ENCODE data around the gene PDE8A. TPM values are rescaled to one million over a fixed set of nuclear protein-coding genes. Genes with fewer than 3 reads are reported as not detected.

PDE8A gene
- total and polyA plus RNA-seq, 2 donors (not counting 3 experiments of a cell fraction or from before 2014, with no cell fraction given), result 21.3 to 45.7 TPM

- Histone ChIP-seq H3K9ac (replicated peaks; ENCODE audit: extremely low read depth, insufficient read depth, low read length) (no peak overlapping the region), H3K4me1 (ENCODE audit: control insufficient read depth, extremely low read depth, insufficient read depth, low read length) (no peaks in the 10 kb centered on the region), H3K9me1 (replicated peaks; ENCODE audit: control insufficient read depth, extremely low read depth, insufficient read depth, low read length) (no peaks in the 10 kb centered on the region), H3K9me3 (replicated peaks; ENCODE audit: control insufficient read depth, insufficient read depth, low read length) (no peaks in the 10 kb centered on the region), H3K79me2 (ENCODE audit: control insufficient read depth, insufficient read depth, low read length) (no peaks in the 10 kb centered on the region), H3K4me2 (ENCODE audit: insufficient read depth, low read length) (no peak overlapping the region), H3K27ac (ENCODE audit: insufficient read depth, low read depth, low read length) (no peak overlapping the region), H2AFZ (ENCODE audit: low read depth, low read length) (no peak overlapping the region), H3K4me3 (replicated peaks in 1 of 3; ENCODE audit: insufficient read depth in 1 of 3, low read depth in 1 of 3, low read length in 3 of 3) (no peak overlapping the region), H4K20me1 (replicated peaks; ENCODE audit: control insufficient read depth, extremely low read depth, insufficient read depth, low read length) (no peaks in the 10 kb centered on the region), H3K36me3 (ENCODE audit: control insufficient read depth in 2 of 2, extremely low read depth in 1 of 2, insufficient read depth in 2 of 2, low read length in 2 of 2) (peaks cover 7 to 17% of the 10 kb centered on the region in 2 experiments), H3K27me3 (ENCODE audit: control insufficient read depth in 2 of 2, insufficient read depth in 2 of 2, low read length in 2 of 2) (no peaks in the 10 kb centered on the region)
- no peak for FAIRE-seq
- no peak for DNase-seq (ENCODE audit: low read depth, low spot score)
- TF ChIP-seq GATA2 (IDR thresholded peaks at IDR 0.05; ENCODE audit: insufficient read depth, insufficient read length, low read depth, low read length), result no peak
- no peak for TF ChIP-seq POLR2A (IDR thresholded peaks at IDR 0.05; ENCODE audit: low read depth, low read length)
- no peak for TF ChIP-seq EZH2 (IDR thresholded peaks at IDR 0.05; ENCODE audit: borderline replicate concordance, low read depth, low read length, severe bottlenecking)
- POLR2A ChIA-PET, result no interaction called here
- dilution Hi-C loops (cut with MboI; ENCODE audit: extremely low pct_ligation_motif_present, low sequenced_read_pairs) (no loop called here), intact Hi-C loops (cut with micrococcal nuclease) (no loop called here)
- CTCF ChIA-PET, result interaction anchor here (1.2 kb wide), 1 partner anchor 54 kb away, joined by 5 read pairs; no protein-coding TSS in a partner anchor
- BruUV-seq (replicated peaks), result no TSS peak
Observed at GRCh38 chr15:85114886-85115285, 133.2 kb downstream of the PDE8A start.

GRCh38 chr15:85116066-85116465 is 134.4 kb downstream of the PDE8A start:
- no peaks in the 10 kb centered on the region for H3K4me1 ChIP-seq (ENCODE audit: control insufficient read depth, extremely low read depth, insufficient read depth, low read length)
- H3K27ac ChIP-seq (ENCODE audit: insufficient read depth, low read depth, low read length), result no peak overlapping the region
- no peaks in the 10 kb centered on the region for H3K27me3 ChIP-seq (ENCODE audit: control insufficient read depth in 2 of 2, insufficient read depth in 2 of 2, low read length in 2 of 2)
- no peaks in the 10 kb centered on the region for H4K20me1 ChIP-seq (replicated peaks; ENCODE audit: control insufficient read depth, extremely low read depth, insufficient read depth, low read length)
- no peak overlapping the region for H2AFZ ChIP-seq (ENCODE audit: low read depth, low read length)
- H3K79me2 ChIP-seq (ENCODE audit: control insufficient read depth, insufficient read depth, low read length), result no peaks in the 10 kb centered on the region
- no peak overlapping the region for H3K4me2 ChIP-seq (ENCODE audit: insufficient read depth, low read length)
- H3K9ac ChIP-seq (replicated peaks; ENCODE audit: extremely low read depth, insufficient read depth, low read length), result no peak overlapping the region
- intact Hi-C loops (cut with micrococcal nuclease), result no loop called here
- FAIRE-seq, result no peak
- no TSS peak for BruUV-seq (replicated peaks)
- no peak overlapping the region for H3K4me3 ChIP-seq (replicated peaks in 1 of 3; ENCODE audit: insufficient read depth in 1 of 3, low read depth in 1 of 3, low read length in 3 of 3)
- dilution Hi-C loops (cut with MboI; ENCODE audit: extremely low pct_ligation_motif_present, low sequenced_read_pairs), result no loop called here
- CTCF ChIA-PET, result interaction anchor here (1.1 to 1.2 kb wide), 2 partner anchors 52 to 69 kb away, joined by 3 to 5 read pairs; no protein-coding TSS in a partner anchor
- POLR2A ChIA-PET, result no interaction called here
- no peaks in the 10 kb centered on the region for H3K9me3 ChIP-seq (replicated peaks; ENCODE audit: control insufficient read depth, insufficient read depth, low read length)
- DNase-seq (ENCODE audit: low read depth, low spot score), result no peak
- TF ChIP-seq POLR2A (IDR thresholded peaks at IDR 0.05; ENCODE audit: low read depth, low read length), result no peak
- no peak for TF ChIP-seq CTCF (IDR thresholded peaks at IDR 0.05; ENCODE audit: extremely low read depth in 1 of 2, insufficient read depth in 1 of 2, low read depth in 1 of 2, low read length in 2 of 2)
- TF ChIP-seq FOS (IDR thresholded peaks at IDR 0.05; ENCODE audit: borderline replicate concordance, insufficient read depth, low read length), result no peak
- TF ChIP-seq MYC (IDR thresholded peaks at IDR 0.05; ENCODE audit: low read depth, low read length), result no peak
- no peak for TF ChIP-seq GATA2 (IDR thresholded peaks at IDR 0.05; ENCODE audit: insufficient read depth, insufficient read length, low read depth, low read length)
- TF ChIP-seq POLR2AphosphoS5 (IDR thresholded peaks at IDR 0.05; ENCODE audit: insufficient read depth, low read depth, low read length), result no peak
- no peak for TF ChIP-seq EZH2 (IDR thresholded peaks at IDR 0.05; ENCODE audit: borderline replicate concordance, low read depth, low read length, severe bottlenecking)
- no peak for TF ChIP-seq JUN (IDR thresholded peaks at IDR 0.05; ENCODE audit: borderline replicate concordance, insufficient read depth, insufficient read length, low read depth)
- no peak for TF ChIP-seq MAX (IDR thresholded peaks at IDR 0.05; ENCODE audit: insufficient read depth, insufficient read length)
- peaks cover 7 to 17% of the 10 kb centered on the region in 2 experiments for H3K36me3 ChIP-seq (ENCODE audit: control insufficient read depth in 2 of 2, extremely low read depth in 1 of 2, insufficient read depth in 2 of 2, low read length in 2 of 2)
- no peaks in the 10 kb centered on the region for H3K9me1 ChIP-seq (replicated peaks; ENCODE audit: control insufficient read depth, extremely low read depth, insufficient read depth, low read length)
